Cardiac muscle cell (in vitro differentiated cells and primary cell): ENCODE data around the gene PSMF1. TPM values are rescaled to one million over a fixed set of nuclear protein-coding genes. Genes with fewer than 3 reads are reported as not detected.

Source experiments
- DNase-seq, 2 donors: peaks; one replicate each; pipeline versions ENCODE4 v3.0.0 to v3.0.0-alpha.2; 2010 to 2017; ENCODE audit warnings: low read depth in 1 of 2, low spot score in 1 of 2
- H3K27ac ChIP-seq: fragments of 200-600 bp; sonication (generic); 2 replicates; pipeline ENCODE4 v1.5.1; 2016
- H3K27me3 ChIP-seq: fragments of 200-600 bp; sonication (generic); 2 replicates; pipeline ENCODE4 v1.6.0; 2016; ENCODE audit warnings: control low read depth
- H3K36me3 ChIP-seq: fragments of 200-600 bp; sonication (generic); 2 replicates; pipeline ENCODE4 v1.5.1; 2016; ENCODE audit warnings: control low read depth
- H3K4me1 ChIP-seq: fragments of 200-600 bp; sonication (generic); 2 replicates; pipeline ENCODE4 v1.8.1; 2017; ENCODE audit warnings: low read depth, mild to moderate bottlenecking, mixed run types
- H3K4me3 ChIP-seq: fragments of 200-600 bp; sonication (generic); 2 replicates; pipeline ENCODE4 v1.5.1; 2016; ENCODE audit warnings: mild to moderate bottlenecking
- H3K9me3 ChIP-seq: fragments of 200-600 bp; sonication (generic); 2 replicates; pipeline ENCODE4 v1.5.1; 2017; ENCODE audit warnings: low read depth, mild to moderate bottlenecking, control low read depth
- CTCF ChIP-seq: IDR thresholded peaks from 2 replicates; pipeline ENCODE4 v1.5.1; 2012; ENCODE audit warnings: low read depth, mild to moderate bottlenecking, low read length
- polyA plus RNA-seq: library from polyadenylated mRNA; unstranded; fragments of >200 nt; fragmentation: Nextera tagmentation; extraction: Ambion mirVana; gene quantifications from 2 replicates; pipeline ENCODE4 v1.2.1, GENCODE V29; 2016
- total RNA-seq: library from RNA; depleted of rRNA; stranded (reverse); fragments of >200 nt; gene quantifications from 2 replicates; pipeline ENCODE4 v1.2.3, GENCODE V29; 2016

Gene PSMF1
- total and polyA plus RNA-seq, 2 experiments from 2014 or later: 131 to 202 TPM

DNA sequence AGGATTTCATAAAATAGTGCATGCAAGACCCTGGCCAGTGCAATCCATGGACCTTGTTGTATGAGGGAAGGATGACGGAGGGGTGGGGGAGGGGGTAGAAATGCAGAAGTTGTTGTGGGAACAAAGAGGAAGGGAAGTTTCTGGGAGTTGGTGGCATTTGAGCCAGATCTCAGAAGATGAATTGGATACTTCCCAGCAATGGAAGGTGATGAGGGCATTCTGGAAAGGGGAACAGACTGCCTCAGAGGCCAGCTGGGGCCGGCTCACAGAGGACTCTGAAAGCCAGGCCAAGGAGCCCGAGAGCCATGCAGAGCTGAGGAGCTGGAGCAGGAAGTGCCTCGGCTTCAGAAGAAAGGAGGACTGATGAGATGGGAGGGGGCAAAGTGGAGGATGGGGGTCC lies 63.7 kb downstream of the PSMF1 start:
- DNase-seq: no peak
- no peaks in the 10 kb centered on the region for H3K9me3 ChIP-seq
- no peak for TF ChIP-seq CTCF
- H3K4me3 ChIP-seq: no peak overlapping the region
- no peaks in the 10 kb centered on the region for H3K4me1 ChIP-seq
- H3K36me3 ChIP-seq: no peaks in the 10 kb centered on the region
- peaks cover 17% of the 10 kb centered on the region for H3K27me3 ChIP-seq
- H3K27ac ChIP-seq: no peak overlapping the region

DNA sequence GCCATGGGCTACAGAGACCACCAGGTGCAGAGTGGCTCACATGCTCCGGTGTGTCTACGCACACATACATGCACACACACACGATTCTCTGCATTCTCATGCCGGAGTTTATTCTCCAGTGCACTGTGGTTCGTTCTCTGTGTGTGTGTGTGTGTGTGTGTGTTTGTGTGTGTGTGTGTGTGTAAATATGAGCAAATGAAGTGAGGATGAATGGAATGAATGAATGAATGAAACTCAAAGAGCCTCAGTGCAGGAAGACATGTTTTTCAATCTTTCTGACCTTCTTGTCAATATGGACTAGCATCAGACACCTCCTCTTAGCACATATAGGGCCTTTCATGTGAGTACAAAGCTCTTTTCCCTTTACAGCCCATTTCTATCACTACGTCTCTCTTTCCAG lies 64.8 kb downstream of the PSMF1 start:
- no peak overlapping the region for H3K27ac ChIP-seq
- no peaks in the 10 kb centered on the region for H3K9me3 ChIP-seq
- no peak for TF ChIP-seq CTCF
- H3K4me3 ChIP-seq: no peak overlapping the region
- H3K4me1 ChIP-seq: peaks cover 8% of the 10 kb centered on the region
- DNase-seq: no peak
- H3K36me3 ChIP-seq: no peaks in the 10 kb centered on the region
- peaks cover 17% of the 10 kb centered on the region for H3K27me3 ChIP-seq

GRCh38 chr20:1184260-1184637 lies 65.8 kb downstream of the PSMF1 start:
- H3K4me3 ChIP-seq: peak overlapping the region; percentile 79
- TF ChIP-seq CTCF: no peak
- no peaks in the 10 kb centered on the region for H3K36me3 ChIP-seq
- peaks cover 17% of the 10 kb centered on the region for H3K27me3 ChIP-seq
- H3K9me3 ChIP-seq: no peaks in the 10 kb centered on the region
- peaks cover 8% of the 10 kb centered on the region for H3K4me1 ChIP-seq
- DNase-seq: no peak
- no peak overlapping the region for H3K27ac ChIP-seq

GRCh38 chr20:1184638-1185315 lies 66.4 kb downstream of the PSMF1 start, which contains the start of gene TMEM74B:
Gene TMEM74B, minus strand, starts transcription at chr20:1184981. Its CDS starts 1,180 bp downstream, at chr20:1183801.
- Histone ChIP-seq H3K9me3 (no peaks in the 10 kb centered on the region), H3K27ac (no peak within 1 kb of the TSS), H3K4me3 (peak within 1 kb of the TSS; percentile 79), H3K27me3 (peaks cover 17% of the 10 kb centered on the region), H3K36me3 (no peaks in the 10 kb centered on the region), H3K4me1 (peaks cover 8% of the 10 kb centered on the region)
- TF ChIP-seq CTCF: no peak
- no peak for DNase-seq

DNA sequence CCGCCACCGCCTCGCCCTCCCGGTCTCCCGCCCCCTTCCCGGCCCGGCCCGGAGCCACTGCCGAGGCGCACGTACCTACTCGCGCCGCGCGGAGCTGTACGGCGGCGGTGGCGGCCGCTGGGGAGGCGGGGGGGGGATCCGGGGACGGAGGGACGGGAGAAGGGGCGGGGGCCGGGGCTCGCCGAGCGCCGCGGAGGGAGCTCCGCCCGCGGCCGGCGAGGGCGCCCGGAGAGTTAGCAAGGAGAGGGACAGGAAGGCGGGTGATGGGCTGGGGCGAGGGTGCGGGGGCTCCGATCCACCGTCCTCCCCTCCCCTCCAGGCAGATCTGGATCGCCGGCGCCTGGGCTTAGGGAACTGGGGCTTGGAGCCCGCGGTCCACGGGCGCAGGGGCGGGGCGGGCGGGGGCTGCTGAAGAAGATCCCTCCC lies 66.9 kb downstream of the PSMF1 start:
- Histone ChIP-seq H3K4me1 (peaks cover 8% of the 10 kb centered on the region), H3K9me3 (no peaks in the 10 kb centered on the region), H3K27me3 (peaks cover 17% of the 10 kb centered on the region), H3K36me3 (no peaks in the 10 kb centered on the region), H3K27ac (no peak overlapping the region), H3K4me3 (peak overlapping the region; percentile 79)
- no peak for TF ChIP-seq CTCF
- DNase-seq: peak in 1 of 2 donors; percentile 51
